Adrenal gland (tissue), 5 donors: ENCODE results near the gene DCLK2.

Source experiments
- CTCF ChIP-seq, 6 experiments: fragments of 450-650 bp in 4 of 6; fragments of 200-600 bp in 2 of 6; sonication (generic) in 1 of 6; IDR thresholded peaks; 1 replicate in 5 of 6; 2 replicates in 1 of 6; pipeline versions ENCODE4 v1.5.1 to v1.8.0; 2016 to 2021; ENCODE audit warnings: antibody characterized with exemption in 6 of 6, mild to moderate bottlenecking in 2 of 6, moderate library complexity in 1 of 6
- POLR2A ChIP-seq, 2 donors: fragments of 450-650 bp; IDR thresholded peaks; one replicate each; pipeline ENCODE4 v1.6.1; 2017; ENCODE audit warnings: antibody characterized with exemption in 2 of 2, mild to moderate bottlenecking in 2 of 2, moderate library complexity in 1 of 2
- donor health status: DM: no; HTN: no; CAD: no.

GRCh38 chr4:150259861-150260567, 181.8 kb downstream of the DCLK2 start:
- no peak for TF ChIP-seq POLR2A (IDR thresholded peaks at IDR 0.05)
- no peak for TF ChIP-seq CTCF (IDR thresholded peaks at IDR 0.05)
